ENCODE measurements around the gene FAM98B. TPM values are rescaled to one million over a fixed set of nuclear protein-coding genes. Genes with fewer than 3 reads are reported as not detected.
A peak's percentile ranks its signal among the peaks of the same experiment; 100 is the strongest.

Gene FAM98B
- total and polyA plus RNA-seq, 9 of the 15 experiments (the other 6 are each of a cell fraction or from before 2014, with no cell fraction given), result 3.1 to 42.0 (median 9.4) TPM

- ATAC-seq (no peak), FAIRE-seq (no peak), DNase-seq (ENCODE audit: extremely low read depth in 1 of 4, low spot score in 3 of 4) (no peak)
- Histone ChIP-seq H3K4me3 (no peak overlapping the region), H3K9me3 (replicated peaks; ENCODE audit: control insufficient read depth, insufficient read depth, low read depth, low read length) (no peaks in the 10 kb centered on the region), H3K27ac (ENCODE audit: extremely low read depth, low read depth, low read length) (no peak overlapping the region), H3K36me3 (ENCODE audit: control insufficient read depth, insufficient read depth, low read length) (no peaks in the 10 kb centered on the region), H3K4me2 (ENCODE audit: insufficient read depth, low read length) (no peak overlapping the region), H4K20me1 (replicated peaks; ENCODE audit: control insufficient read depth, insufficient read depth, low read length) (no peaks in the 10 kb centered on the region), H3K79me2 (ENCODE audit: control insufficient read depth, insufficient read depth, low read length) (no peaks in the 10 kb centered on the region), H2AFZ (ENCODE audit: low read depth, low read length) (no peak overlapping the region), H3K9ac (ENCODE audit: insufficient read depth in 1 of 2, low read depth in 2 of 2, low read length in 2 of 2) (no peak overlapping the region), H3K4me1 (replicated peaks in 1 of 2; ENCODE audit: control insufficient read depth in 2 of 2, insufficient read depth in 2 of 2, low read length in 2 of 2) (no peaks in the 10 kb centered on the region; a peak in 1 of 5 replicates), H3K27me3 (ENCODE audit: control insufficient read depth in 2 of 2, insufficient read depth in 2 of 2, low read length in 2 of 2) (no peaks in the 10 kb centered on the region; a peak in 2 of 5 replicates), H3K9me1 (ENCODE audit: control insufficient read depth, insufficient read depth, low read length) (no peaks in the 10 kb centered on the region)
- intact Hi-C loops (cut with micrococcal nuclease), result no loop called here
- TF ChIP-seq MAFK (IDR thresholded peaks at IDR 0.05; ENCODE audit: low read length), result peak; percentile 55; the same call in 1 of the 2 replicates
- peak; percentile 78 for TF ChIP-seq C11orf30 (IDR thresholded peaks at IDR 0.05; ENCODE audit: low read depth)
- TF ChIP-seq HCFC1 (IDR thresholded peaks at IDR 0.05; ENCODE audit: low read depth, low read length), result no peak
- TF ChIP-seq KLF6 (CRISPR knock-in tag; IDR thresholded peaks at IDR 0.05; ENCODE audit: borderline replicate concordance), result no peak
- TF ChIP-seq ZNF316 (IDR thresholded peaks at IDR 0.05), result peak; percentile 73
- no peak for TF ChIP-seq JUND (IDR thresholded peaks at IDR 0.05; ENCODE audit: borderline replicate concordance, low read depth, low read length)
- 0 out of 3 replicates have a peak, but pooled peaks have one; percentile 11 for TF ChIP-seq JUND (tag; IDR thresholded peaks at IDR 0.05; ENCODE audit: borderline replicate concordance, low read depth, low read length)
- no peak for TF ChIP-seq MBD2 (IDR thresholded peaks at IDR 0.05; ENCODE audit: borderline replicate concordance, low read depth)
- no peak for TF ChIP-seq DDX20 (tag; IDR thresholded peaks at IDR 0.05; ENCODE audit: low read depth)
- TF ChIP-seq MAFF (IDR thresholded peaks at IDR 0.05; ENCODE audit: low read length), result peak; percentile 22; the same call in 1 of the 2 replicates
- peak; percentile 47 for TF ChIP-seq NFE2 (IDR thresholded peaks at IDR 0.05; ENCODE audit: low read depth)
- peak; percentile 76 for TF ChIP-seq MAFG (tag; conservative IDR thresholded peaks at IDR 0.05)
- in situ Hi-C loops (cut with MboI), result no loop called here
- no TSS peak for BruUV-seq (replicated peaks)
- ChIA-PET CTCF (ENCODE audit: low intra/inter-chr PET ratio) (no interaction called here), POLR2A (no interaction called here)
- 0% methylated on average over 2 of the region's 2 CpGs for WGBS (ENCODE audit: insufficient coverage, low coverage, missing lambda C conversion rate)
These were observed 72.2 kb downstream of the FAM98B start for GRCh38 chr15:38526158-38526557.
